ENCODE measurements around the gene TMEM82. TPM values are rescaled to one million over a fixed set of nuclear protein-coding genes. Genes with fewer than 3 reads are reported as not detected.

Gene TMEM82
- total and polyA plus RNA-seq, 2 of the 13 experiments (the other 11 are each of a cell fraction or from before 2014, with no cell fraction given), result 0.24 to 0.97 TPM

DNA sequence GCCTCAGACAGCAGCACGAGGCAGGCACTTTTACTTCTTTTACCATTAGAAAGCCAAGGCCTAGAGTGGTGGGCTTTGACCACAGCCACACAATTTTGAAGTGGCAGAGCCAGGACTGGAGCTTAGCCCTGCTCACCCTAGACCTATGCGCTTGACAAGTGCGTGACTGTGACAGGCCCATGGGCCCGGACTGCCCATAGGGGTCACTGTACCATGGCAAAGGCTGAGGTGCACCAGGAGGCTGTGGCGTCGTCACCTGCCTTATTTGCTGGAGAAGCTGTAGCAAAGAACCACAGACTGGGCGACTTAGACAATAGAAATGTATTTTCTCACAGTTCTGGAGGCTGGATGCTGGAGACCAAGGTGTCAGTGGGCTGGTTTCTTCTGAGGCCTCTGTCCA is 2.6 kb upstream of the TMEM82 start:
- ChIA-PET POLR2A (interaction anchor here (1.4 kb wide), 1 partner anchor 121 kb away, joined by 4 read pairs; no protein-coding TSS in a partner anchor), CTCF (ENCODE audit: low intra/inter-chr PET ratio, low total read pairs) (interaction anchor here (1.0 kb wide), 1 partner anchor 145 kb away, joined by 3 read pairs; no protein-coding TSS in a partner anchor)
- H3K4me2 ChIP-seq (ENCODE audit: low read depth, low read length), result peak overlapping the region; percentile 62
- WGBS (ENCODE audit: low lambda C conversion rate), result 33% methylated on average over 7 of the region's 7 CpGs
- H3K9me3 ChIP-seq (ENCODE audit: low read length), result no peaks in the 10 kb centered on the region
- H3K27ac ChIP-seq (ENCODE audit: extremely low read length, insufficient read depth, low read length), result no peak overlapping the region
- no peaks in the 10 kb centered on the region for H4K20me1 ChIP-seq (ENCODE audit: insufficient read depth, low read length)
- H3K79me2 ChIP-seq (ENCODE audit: insufficient read depth, low read length), result no peaks in the 10 kb centered on the region
- no peaks in the 10 kb centered on the region for H3K36me3 ChIP-seq (replicated peaks in 1 of 2; ENCODE audit: control insufficient read depth in 1 of 2, insufficient read depth in 2 of 2, low read length in 2 of 2)
- peaks cover 90% of the 10 kb centered on the region for H3K4me1 ChIP-seq (ENCODE audit: insufficient read depth, low read length)
- H3K27me3 ChIP-seq (ENCODE audit: control insufficient read depth in 1 of 2, insufficient read depth in 2 of 2, low read length in 2 of 2), result no peaks in the 10 kb centered on the region
- ATAC-seq (peak; percentile 27), DNase-seq (ENCODE audit: low spot score) (no peak), FAIRE-seq (no peak)
- no peak overlapping the region for H3K9ac ChIP-seq (ENCODE audit: insufficient read depth, low read depth, low read length)
- TF ChIP-seq ZNF768 (CRISPR knock-in tag; IDR thresholded peaks at IDR 0.05) (no peak), STAG1 (CRISPR knock-in tag; IDR thresholded peaks at IDR 0.05) (peak; percentile 28), ZNF644 (CRISPR knock-in tag; IDR thresholded peaks at IDR 0.05; ENCODE audit: low read depth) (peak; percentile 78), NFIB (CRISPR knock-in tag; IDR thresholded peaks at IDR 0.05; ENCODE audit: borderline replicate concordance) (no peak), ERF (CRISPR knock-in tag; IDR thresholded peaks at IDR 0.05) (0 out of 2 replicates have a peak, but pooled peaks have one; percentile 44), XRCC5 (optimal IDR thresholded peaks at IDR 0.05; ENCODE audit: low read length) (peak; percentile 62), ZMYM3 (CRISPR knock-in tag; IDR thresholded peaks at IDR 0.05) (0 out of 2 replicates have a peak, but pooled peaks have one; percentile 26), SAP130 (CRISPR knock-in tag; IDR thresholded peaks at IDR 0.05; ENCODE audit: low read depth) (peak; percentile 27; the same call in 1 of the 2 replicates)
- TF ChIP-seq, protein P1, sequence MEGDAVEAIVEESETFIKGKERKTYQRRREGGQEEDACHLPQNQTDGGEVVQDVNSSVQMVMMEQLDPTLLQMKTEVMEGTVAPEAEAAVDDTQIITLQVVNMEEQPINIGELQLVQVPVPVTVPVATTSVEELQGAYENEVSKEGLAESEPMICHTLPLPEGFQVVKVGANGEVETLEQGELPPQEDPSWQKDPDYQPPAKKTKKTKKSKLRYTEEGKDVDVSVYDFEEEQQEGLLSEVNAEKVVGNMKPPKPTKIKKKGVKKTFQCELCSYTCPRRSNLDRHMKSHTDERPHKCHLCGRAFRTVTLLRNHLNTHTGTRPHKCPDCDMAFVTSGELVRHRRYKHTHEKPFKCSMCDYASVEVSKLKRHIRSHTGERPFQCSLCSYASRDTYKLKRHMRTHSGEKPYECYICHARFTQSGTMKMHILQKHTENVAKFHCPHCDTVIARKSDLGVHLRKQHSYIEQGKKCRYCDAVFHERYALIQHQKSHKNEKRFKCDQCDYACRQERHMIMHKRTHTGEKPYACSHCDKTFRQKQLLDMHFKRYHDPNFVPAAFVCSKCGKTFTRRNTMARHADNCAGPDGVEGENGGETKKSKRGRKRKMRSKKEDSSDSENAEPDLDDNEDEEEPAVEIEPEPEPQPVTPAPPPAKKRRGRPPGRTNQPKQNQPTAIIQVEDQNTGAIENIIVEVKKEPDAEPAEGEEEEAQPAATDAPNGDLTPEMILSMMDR (CRISPR knock-in tag; IDR thresholded peaks at IDR 0.05), result peak; percentile 66
- TF ChIP-seq, protein P2, sequence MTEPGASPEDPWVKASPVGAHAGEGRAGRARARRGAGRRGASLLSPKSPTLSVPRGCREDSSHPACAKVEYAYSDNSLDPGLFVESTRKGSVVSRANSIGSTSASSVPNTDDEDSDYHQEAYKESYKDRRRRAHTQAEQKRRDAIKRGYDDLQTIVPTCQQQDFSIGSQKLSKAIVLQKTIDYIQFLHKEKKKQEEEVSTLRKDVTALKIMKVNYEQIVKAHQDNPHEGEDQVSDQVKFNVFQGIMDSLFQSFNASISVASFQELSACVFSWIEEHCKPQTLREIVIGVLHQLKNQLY (CRISPR knock-in tag; IDR thresholded peaks at IDR 0.05), result no peak
- TF ChIP-seq, protein P3, sequence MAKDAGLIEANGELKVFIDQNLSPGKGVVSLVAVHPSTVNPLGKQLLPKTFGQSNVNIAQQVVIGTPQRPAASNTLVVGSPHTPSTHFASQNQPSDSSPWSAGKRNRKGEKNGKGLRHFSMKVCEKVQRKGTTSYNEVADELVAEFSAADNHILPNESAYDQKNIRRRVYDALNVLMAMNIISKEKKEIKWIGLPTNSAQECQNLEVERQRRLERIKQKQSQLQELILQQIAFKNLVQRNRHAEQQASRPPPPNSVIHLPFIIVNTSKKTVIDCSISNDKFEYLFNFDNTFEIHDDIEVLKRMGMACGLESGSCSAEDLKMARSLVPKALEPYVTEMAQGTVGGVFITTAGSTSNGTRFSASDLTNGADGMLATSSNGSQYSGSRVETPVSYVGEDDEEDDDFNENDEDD (CRISPR knock-in tag; IDR thresholded peaks at IDR 0.05; ENCODE audit: borderline replicate concordance), result 0 out of 2 replicates have a peak, but pooled peaks have one; percentile 17
- no TSS peak for BruUV-seq (replicated peaks)
- H3K4me3 ChIP-seq (replicated peaks in 1 of 3; ENCODE audit: insufficient read depth in 1 of 3, low read depth in 2 of 3, low read length in 3 of 3), result no peak overlapping the region
- intact Hi-C loops (cut with micrococcal nuclease; ENCODE audit: unreplicated experiment) (loop anchor here (5.0 to 10.0 kb wide), 2 partner anchors 55 to 142 kb away; partner anchors contain the start of gene PLEKHM2), in situ Hi-C loops (cut with HindIII; ENCODE audit: extremely low pct_ligation_motif_present, low pct_unique_long_range_greater_than_20kb) (loop anchor here (5.0 kb wide), 1 partner anchor 142 kb away; no protein-coding TSS in a partner anchor)
- H2AFZ ChIP-seq (ENCODE audit: low read length), result no peak overlapping the region
